H1 (cell line): ENCODE results near the gene AGPAT3. TPM values are rescaled to one million over a fixed set of nuclear protein-coding genes. Genes with fewer than 3 reads are reported as not detected.

Source experiments
- CTCF ChIA-PET: fragments of 300-600 bp; sonication (Branson Sonifier 250); formaldehyde crosslinking; loops from one replicate; lab custom pipeline; 2021; ENCODE audit not compliant: partially characterized antibody; lab: Charles Lee
- POLR2A ChIA-PET: fragments of 300-600 bp; sonication (Branson Sonifier 250); formaldehyde crosslinking; loops from one replicate; lab custom pipeline; 2021; ENCODE audit warnings: inconsistent platforms; ENCODE audit not compliant: partially characterized antibody; lab: Charles Lee
- DNase-seq, 2 experiments: peaks; one replicate each; pipeline versions ENCODE4 v3.0.0 to v3.0.0-alpha.2; 2010 to 2022; ENCODE audit warnings: low spot score in 2 of 2, low read depth in 1 of 2, mixed read lengths in 1 of 2
- FAIRE-seq: peaks from 2 replicates; lab custom pipeline; 2011; peaks lifted over from hg19 to GRCh38; lab: Jason Lieb, UNC
- H2AFZ ChIP-seq: 2 replicates; pipeline ENCODE4 v1.8.1; 2012; ENCODE audit warnings: low read length, inconsistent platforms
- H2AK5ac ChIP-seq: 2 replicates; pipeline ENCODE4 v1.6.1; 2013; ENCODE audit warnings: low read depth, low read length
- H2BK120ac ChIP-seq: replicated peaks from 2 replicates; pipeline ENCODE3; 2013; ENCODE audit warnings: low read depth, low read length, inconsistent platforms
- H2BK12ac ChIP-seq: 2 replicates; pipeline ENCODE4 v1.6.1; 2013; ENCODE audit warnings: low read depth, low read length
- H2BK15ac ChIP-seq: 2 replicates; pipeline ENCODE4 v1.6.1; 2013; ENCODE audit warnings: low read length
- H2BK20ac ChIP-seq: 2 replicates; pipeline ENCODE4 v1.6.1; 2013; ENCODE audit warnings: low read length
- H2BK5ac ChIP-seq: 2 replicates; pipeline ENCODE4 v1.6.1; 2013; ENCODE audit warnings: low read depth, low read length
- H3K14ac ChIP-seq: 2 replicates; pipeline ENCODE4 v1.6.1; 2013; ENCODE audit warnings: inconsistent platforms; ENCODE audit not compliant: insufficient read length
- H3K18ac ChIP-seq: 2 replicates; pipeline ENCODE4 v1.6.1; 2013; ENCODE audit warnings: low read length; ENCODE audit errors: extremely low read depth
- H3K23ac ChIP-seq: 2 replicates; pipeline ENCODE4 v1.6.1; 2013; ENCODE audit warnings: inconsistent platforms; ENCODE audit not compliant: insufficient read length
- H3K23me2 ChIP-seq: 2 replicates; pipeline ENCODE4 v1.6.1; 2013; ENCODE audit warnings: low read depth, low read length
- H3K27ac ChIP-seq: 2 replicates; pipeline ENCODE4 v1.6.1; 2011; ENCODE audit warnings: low read depth, low read length, inconsistent platforms
- H3K27me3 ChIP-seq, 4 experiments: replicated peaks in 1 of 4; 1 replicate in 1 of 4; 2 replicates in 3 of 4; pipeline versions ENCODE4 v1.6.1 to v1.8.1; 2011 to 2013; ENCODE audit warnings: low read length in 3 of 4, mild to moderate bottlenecking in 3 of 4, inconsistent platforms in 2 of 4, mixed read lengths in 2 of 4, moderate library complexity in 1 of 4; ENCODE audit not compliant: control insufficient read depth in 3 of 4, insufficient read depth in 3 of 4; ENCODE audit errors: extremely low read depth in 1 of 4
- H3K36me3 ChIP-seq, 4 experiments: 2 replicates each; pipeline versions ENCODE4 v1.6.1 to v1.8.1; 2011 to 2013; ENCODE audit warnings: mild to moderate bottlenecking in 4 of 4, low read length in 3 of 4, moderate library complexity in 2 of 4, control low read depth in 1 of 4, inconsistent platforms in 1 of 4; ENCODE audit not compliant: insufficient read depth in 4 of 4, control insufficient read depth in 2 of 4
- H3K4ac ChIP-seq: replicated peaks from 2 replicates; pipeline ENCODE3; 2013; ENCODE audit warnings: low read length, low read depth, mixed read lengths, inconsistent platforms; ENCODE audit not compliant: insufficient read length
- H3K4me1 ChIP-seq, 4 experiments: replicated peaks in 1 of 4; 1 replicate in 1 of 4; 2 replicates in 3 of 4; pipeline versions ENCODE4 v1.6.1 to v1.8.1; 2011 to 2013; ENCODE audit warnings: low read length in 3 of 4, inconsistent platforms in 2 of 4, mixed read lengths in 1 of 4; ENCODE audit not compliant: insufficient read depth in 4 of 4, control insufficient read depth in 3 of 4
- H3K4me2 ChIP-seq, 2 experiments: 2 replicates each; pipeline versions ENCODE4 v1.6.1 to v1.8.1; 2011 to 2013; ENCODE audit warnings: low read depth in 2 of 2, low read length in 2 of 2, control low read depth in 1 of 2, inconsistent platforms in 1 of 2, mild to moderate bottlenecking in 1 of 2; ENCODE audit not compliant: insufficient read depth in 1 of 2
- H3K4me3 ChIP-seq, 4 experiments: fragments of 200-600, 300-600 bp in 1 of 4; sonication (generic), shearing (Covaris generic), sonication (Bioruptor Twin) in 1 of 4; 2 replicates each; pipeline versions ENCODE4 v1.5.1 to v1.8.1; 2011 to 2016; ENCODE audit warnings: low read length in 4 of 4, low read depth in 3 of 4, control low read depth in 2 of 4, inconsistent platforms in 2 of 4, mild to moderate bottlenecking in 2 of 4, mixed read lengths in 1 of 4, moderate library complexity in 1 of 4; ENCODE audit not compliant: insufficient read depth in 2 of 4; ENCODE audit errors: extremely low read depth in 1 of 4
- H3K56ac ChIP-seq: replicated peaks from 2 replicates; pipeline ENCODE3; 2013; ENCODE audit warnings: low read depth, mild to moderate bottlenecking, mixed read lengths, low read length, inconsistent platforms; ENCODE audit not compliant: insufficient read length
- H3K79me1 ChIP-seq: 2 replicates; pipeline ENCODE4 v1.6.1; 2013; ENCODE audit warnings: low read depth, low read length, control low read depth
- H3K79me2 ChIP-seq, 2 experiments: 2 replicates each; pipeline versions ENCODE4 v1.6.1 to v1.8.1; 2012 to 2013; ENCODE audit warnings: low read length in 2 of 2, mild to moderate bottlenecking in 2 of 2, inconsistent platforms in 1 of 2; ENCODE audit not compliant: insufficient read depth in 2 of 2, control insufficient read depth in 1 of 2
- H3K9ac ChIP-seq, 4 experiments: replicated peaks in 1 of 4; 1 replicate in 1 of 4; 2 replicates in 3 of 4; pipeline versions ENCODE4 v1.6.1 to v1.8.1; 2011 to 2013; ENCODE audit warnings: low read depth in 3 of 4, low read length in 3 of 4, control low read depth in 2 of 4, mild to moderate bottlenecking in 2 of 4, moderate library complexity in 2 of 4, inconsistent platforms in 1 of 4; ENCODE audit errors: extremely low read depth in 1 of 4
- H3K9me3 ChIP-seq, 2 experiments: 2 replicates each; pipeline versions ENCODE4 v1.6.1 to v1.8.1; 2012 to 2013; ENCODE audit warnings: mild to moderate bottlenecking in 2 of 2, moderate library complexity in 2 of 2, control low read depth in 1 of 2, inconsistent platforms in 1 of 2, low read depth in 1 of 2, low read length in 1 of 2, mixed read lengths in 1 of 2; ENCODE audit not compliant: insufficient read depth in 2 of 2
- H4K20me1 ChIP-seq, 2 experiments: replicated peaks in 1 of 2; 2 replicates each; pipeline versions ENCODE3 to v1.8.1; 2011 to 2013; ENCODE audit warnings: inconsistent platforms in 2 of 2, low read length in 2 of 2, mild to moderate bottlenecking in 1 of 2; ENCODE audit not compliant: insufficient read depth in 2 of 2, control insufficient read depth in 1 of 2
- H4K5ac ChIP-seq: 2 replicates; pipeline ENCODE4 v1.6.1; 2013; ENCODE audit warnings: low read length, low read depth, mixed read lengths, inconsistent platforms; ENCODE audit not compliant: insufficient read length
- H4K8ac ChIP-seq: 2 replicates; pipeline ENCODE4 v1.8.0; 2013; ENCODE audit warnings: mild to moderate bottlenecking, moderate library complexity, low read length, inconsistent platforms; ENCODE audit not compliant: insufficient read depth; ENCODE audit errors: extremely low read depth
- H4K91ac ChIP-seq: replicated peaks from 2 replicates; pipeline ENCODE3; 2013; ENCODE audit warnings: low read length, mixed read lengths, inconsistent platforms; ENCODE audit not compliant: insufficient read length
- ASH2L ChIP-seq: fragments of 200-600, 300-600 bp; sonication (generic); IDR thresholded peaks from one replicate; pipeline ENCODE4 v1.7.1; 2017; ENCODE audit warnings: low read length
- FOSL1 ChIP-seq: IDR thresholded peaks from 2 replicates; pipeline ENCODE4 v1.6.1; 2011; ENCODE audit warnings: mild to moderate bottlenecking, low read depth, low read length, moderate library complexity; ENCODE audit not compliant: insufficient read depth
- KDM4A ChIP-seq: IDR thresholded peaks from one replicate; pipeline ENCODE4 v1.7.1; 2012; ENCODE audit warnings: low read depth, mild to moderate bottlenecking, moderate library complexity, low read length, inconsistent platforms; ENCODE audit not compliant: severe bottlenecking
- PHF8 ChIP-seq: fragments of 200-600 bp; sonication (generic); conservative IDR thresholded peaks from 2 replicates; pipeline ENCODE4 v1.7.1; 2012; ENCODE audit warnings: low read depth, mild to moderate bottlenecking, inconsistent platforms, low read length, moderate library complexity
- RAD21 ChIP-seq, 2 experiments: IDR thresholded peaks in 1 of 2; conservative IDR thresholded peaks in 1 of 2; 2 replicates each; pipeline ENCODE4 v1.6.1; 2011; ENCODE audit warnings: low read depth in 2 of 2, low read length in 2 of 2, improper control_type of control experiment in 1 of 2, inconsistent platforms in 1 of 2, mild to moderate bottlenecking in 1 of 2, moderate library complexity in 1 of 2
- SIN3A ChIP-seq, 2 experiments: IDR thresholded peaks in 1 of 2; conservative IDR thresholded peaks in 1 of 2; 2 replicates each; pipeline ENCODE4 v1.6.1; 2011 to 2012; ENCODE audit warnings: low read length in 2 of 2, improper control_type of control experiment in 1 of 2, low read depth in 1 of 2, mild to moderate bottlenecking in 1 of 2
- YY1 ChIP-seq: IDR thresholded peaks from 2 replicates; pipeline ENCODE4 v1.6.1; 2011; ENCODE audit warnings: low read depth, mild to moderate bottlenecking, low read length
- WGBS, 2 experiments: shearing (Covaris generic) in 1 of 2; methylation state at CpG; one replicate each; pipeline versions ENCODE4 v1.1.6 to v1.1.7; 2013 to 2015; ENCODE audit warnings: low lambda C conversion rate in 2 of 2, mixed read lengths in 2 of 2, inconsistent platforms in 1 of 2, low coverage in 1 of 2, missing lambda C conversion rate in 1 of 2; ENCODE audit not compliant: insufficient replicate concordance in 2 of 2, insufficient coverage in 1 of 2, insufficient read length in 1 of 2; ENCODE audit errors: extremely low coverage in 1 of 2, missing lambda C conversion rate in 1 of 2; 5-methylcytosine and 5-hydroxymethylcytosine counted together
- polyA plus RNA-seq, 7 experiments: library from polyadenylated mRNA; depleted of rRNA in 3 of 7; stranded (reverse) in 5 of 7; unstranded in 2 of 7; fragments of >200 nt in 5 of 7; fragments of 200-250 nt in 2 of 7; gene quantifications; 1 replicate in 5 of 7; 2 replicates in 1 of 7; 4 replicates in 1 of 7; pipeline versions ENCODE4 v1.2.1 to v1.2.3, GENCODE V29; 2011 to 2013; ENCODE audit warnings: missing spikeins in 2 of 7, mixed read lengths in 2 of 7
- total RNA-seq: library from RNA; stranded (reverse); fragmentation: NEBNext Ultra II Directional; extraction: Animal tissue kit (Norgen Biotek cat#: 25700); gene quantifications from 2 replicates; pipeline ENCODE4 v1.2.1, GENCODE V29; 2021
- TF ChIP-seq, protein P1 (sequence below): IDR thresholded peaks from 2 replicates; pipeline ENCODE4 v1.6.1; 2012; ENCODE audit warnings: low read length, inconsistent platforms

AGPAT3 gene
- total and polyA plus RNA-seq, 2 of the 8 experiments (the other 6 are each of a cell fraction or from before 2014, with no cell fraction given): 5.8 to 7.3 TPM

DNA sequence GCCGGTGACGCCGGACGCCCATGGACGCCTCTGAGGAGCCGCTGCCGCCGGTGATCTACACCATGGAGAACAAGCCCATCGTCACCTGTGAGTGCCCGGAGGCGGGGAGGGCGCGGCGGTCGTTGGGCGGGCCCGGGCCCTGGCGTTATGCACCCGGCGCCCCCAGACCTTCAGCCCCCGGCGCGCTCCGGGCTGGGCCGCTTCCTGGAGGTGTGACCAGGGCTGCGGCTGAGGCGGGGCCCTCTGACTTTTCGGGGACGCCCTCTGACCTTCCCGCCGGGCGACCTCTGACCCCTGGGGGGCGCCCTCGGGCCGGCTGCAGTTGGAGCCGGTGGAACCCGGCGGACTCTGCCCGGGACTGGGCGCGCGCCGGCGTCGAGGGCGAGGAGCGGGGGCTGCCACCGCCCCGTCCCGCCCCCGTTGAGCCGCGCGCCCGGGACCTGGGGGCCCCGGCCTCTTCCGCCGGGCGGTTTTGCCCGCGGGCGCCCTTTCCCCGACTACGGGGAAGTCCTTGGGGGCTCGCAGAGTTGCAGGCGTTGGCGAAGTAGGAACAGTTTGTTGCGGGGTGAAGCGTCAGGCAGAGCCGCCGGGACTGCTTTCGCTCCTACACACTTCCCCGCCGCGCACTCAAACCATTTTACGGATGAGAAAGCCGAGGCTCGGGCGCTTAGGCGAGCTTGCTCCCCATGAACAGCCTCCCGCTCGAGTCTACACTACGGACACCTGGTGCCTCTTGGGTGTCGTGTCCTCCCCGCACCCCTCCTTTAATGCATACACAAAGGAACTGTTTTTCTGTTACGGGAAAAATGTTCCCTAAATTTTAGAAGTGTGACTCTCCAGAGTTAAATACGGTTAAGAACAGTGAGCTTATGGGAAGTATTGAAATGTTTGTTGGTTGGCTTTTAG, 147.7 kb downstream of the AGPAT3 start:
- Histone ChIP-seq H3K79me2 (peaks cover 28 to 47% of the 10 kb centered on the region in 2 experiments), H3K9me3 (no peaks in the 10 kb centered on the region), H4K8ac (peak overlapping the region; percentile 97), H3K23ac (no peak overlapping the region), H2BK15ac (no peak overlapping the region), H2BK20ac (no peak overlapping the region), H3K27ac (peak overlapping the region; percentile 80; the same call in 1 of the 2 replicates), H3K23me2 (peaks cover 3% of the 10 kb centered on the region; the same call in 1 of the 2 replicates), H3K36me3 (no peaks in the 10 kb centered on the region), H2BK120ac (no peak overlapping the region), H3K4me3 (peak overlapping the region; percentile 76 to 92 (median 85)), H3K56ac (no peak overlapping the region), H2BK12ac (no peak overlapping the region), H4K91ac (no peak overlapping the region), H3K18ac (no peak overlapping the region; the same call in 1 of the 2 replicates), H3K27me3 (no peaks in the 10 kb centered on the region), H3K9ac (peak overlapping the region; percentile 61 to 98 (median 86)), H3K4ac (no peak overlapping the region), H3K79me1 (peaks cover 4% of the 10 kb centered on the region), H4K5ac (no peak overlapping the region), H4K20me1 (peaks cover 7 to 11% of the 10 kb centered on the region in 2 experiments), H2AFZ (no peak overlapping the region), H3K4me1 (peaks cover 4 to 12% (median 8%) of the 10 kb centered on the region in 4 experiments; a peak in 5 of 7 replicates), H3K4me2 (peak overlapping the region; percentile 73 to 90), H2AK5ac (no peak overlapping the region), H2BK5ac (no peak overlapping the region; the same call in 1 of the 2 replicates), H3K14ac (no peak overlapping the region)
- 2% methylated on average over 58 of the region's 87 CpGs; no CpG with 5 or more reads in 1 of the 2 experiments for WGBS, 2 experiments
- ChIA-PET CTCF (interaction anchor here (0.6 to 1.5 kb wide), 8 partner anchors 23 to 76 kb away, joined by 3 to 7 read pairs (median 3); no protein-coding TSS in a partner anchor), POLR2A (interaction anchor here (0.9 to 1.8 kb wide), 9 partner anchors 8 to 222 kb away, joined by 3 to 6 read pairs (median 4); no protein-coding TSS in a partner anchor)
- peak in 1 of 2 experiments; percentile 96 for DNase-seq
- FAIRE-seq: no peak
- TF ChIP-seq, protein P1, sequence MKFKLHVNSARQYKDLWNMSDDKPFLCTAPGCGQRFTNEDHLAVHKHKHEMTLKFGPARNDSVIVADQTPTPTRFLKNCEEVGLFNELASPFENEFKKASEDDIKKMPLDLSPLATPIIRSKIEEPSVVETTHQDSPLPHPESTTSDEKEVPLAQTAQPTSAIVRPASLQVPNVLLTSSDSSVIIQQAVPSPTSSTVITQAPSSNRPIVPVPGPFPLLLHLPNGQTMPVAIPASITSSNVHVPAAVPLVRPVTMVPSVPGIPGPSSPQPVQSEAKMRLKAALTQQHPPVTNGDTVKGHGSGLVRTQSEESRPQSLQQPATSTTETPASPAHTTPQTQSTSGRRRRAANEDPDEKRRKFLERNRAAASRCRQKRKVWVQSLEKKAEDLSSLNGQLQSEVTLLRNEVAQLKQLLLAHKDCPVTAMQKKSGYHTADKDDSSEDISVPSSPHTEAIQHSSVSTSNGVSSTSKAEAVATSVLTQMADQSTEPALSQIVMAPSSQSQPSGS: no peak
- TF ChIP-seq SIN3A (conservative IDR thresholded peaks at IDR 0.05 in 1 of 2, IDR thresholded peaks at IDR 0.05 in 1 of 2; ENCODE audit: low read depth in 1 of 2, low read length in 2 of 2) (no peak), YY1 (no peak), FOSL1 (no peak), KDM4A (peak; percentile 38), ASH2L (no peak), RAD21 (IDR thresholded peaks at IDR 0.05 in 1 of 2, conservative IDR thresholded peaks at IDR 0.05 in 1 of 2; ENCODE audit: low read depth in 2 of 2, low read length in 2 of 2) (peak; percentile 44 to 71; a peak in 3 of 4 replicates), PHF8 (peak; percentile 64; the same call in 1 of the 2 replicates)
